Measurements from ENCODE around the gene ZFHX3. TPM values are rescaled to one million over a fixed set of nuclear protein-coding genes. Genes with fewer than 3 reads are reported as not detected.

ZFHX3 gene
- polyA plus RNA-seq, 1 donor (not counting 4 experiments of a cell fraction or from before 2014, with no cell fraction given) = 1.2 TPM

DNA sequence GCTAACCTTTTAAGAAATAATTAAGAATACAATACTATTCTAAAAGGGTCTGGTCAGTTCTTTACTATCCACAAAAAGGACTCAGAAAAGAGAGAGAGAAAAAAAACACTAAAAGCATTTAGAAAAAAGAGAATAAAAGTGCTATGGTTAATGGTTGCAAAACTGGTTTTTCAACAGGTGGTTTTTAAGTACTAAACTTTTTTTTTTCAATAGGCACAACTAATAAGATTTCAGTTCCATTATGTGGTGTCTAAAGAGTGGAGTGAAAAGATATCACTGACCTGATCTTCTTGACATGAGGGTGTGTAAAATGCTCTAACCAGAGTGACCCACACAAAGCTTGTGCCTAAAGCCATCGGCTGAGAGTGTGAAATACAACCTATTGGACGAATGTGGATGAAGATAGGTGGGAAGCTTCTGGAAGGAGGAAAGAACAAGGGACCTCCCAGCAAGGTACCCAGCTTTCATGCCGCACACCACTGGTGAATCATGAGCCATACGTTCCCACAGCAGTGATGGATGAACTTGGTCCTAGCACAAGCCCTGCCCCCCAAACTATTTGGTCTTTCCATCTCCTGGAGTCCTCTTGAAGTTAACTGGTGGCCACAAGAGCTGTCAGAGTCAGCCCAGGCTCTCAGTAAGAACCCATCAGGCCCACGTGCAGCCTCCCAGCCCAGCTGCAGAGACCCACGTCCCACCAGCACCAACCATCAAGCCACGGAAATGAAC is 103.0 kb downstream of the ZFHX3 start:
- TF ChIP-seq, protein P1, sequence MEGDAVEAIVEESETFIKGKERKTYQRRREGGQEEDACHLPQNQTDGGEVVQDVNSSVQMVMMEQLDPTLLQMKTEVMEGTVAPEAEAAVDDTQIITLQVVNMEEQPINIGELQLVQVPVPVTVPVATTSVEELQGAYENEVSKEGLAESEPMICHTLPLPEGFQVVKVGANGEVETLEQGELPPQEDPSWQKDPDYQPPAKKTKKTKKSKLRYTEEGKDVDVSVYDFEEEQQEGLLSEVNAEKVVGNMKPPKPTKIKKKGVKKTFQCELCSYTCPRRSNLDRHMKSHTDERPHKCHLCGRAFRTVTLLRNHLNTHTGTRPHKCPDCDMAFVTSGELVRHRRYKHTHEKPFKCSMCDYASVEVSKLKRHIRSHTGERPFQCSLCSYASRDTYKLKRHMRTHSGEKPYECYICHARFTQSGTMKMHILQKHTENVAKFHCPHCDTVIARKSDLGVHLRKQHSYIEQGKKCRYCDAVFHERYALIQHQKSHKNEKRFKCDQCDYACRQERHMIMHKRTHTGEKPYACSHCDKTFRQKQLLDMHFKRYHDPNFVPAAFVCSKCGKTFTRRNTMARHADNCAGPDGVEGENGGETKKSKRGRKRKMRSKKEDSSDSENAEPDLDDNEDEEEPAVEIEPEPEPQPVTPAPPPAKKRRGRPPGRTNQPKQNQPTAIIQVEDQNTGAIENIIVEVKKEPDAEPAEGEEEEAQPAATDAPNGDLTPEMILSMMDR (optimal IDR thresholded peaks at IDR 0.05 in 1 of 3, IDR thresholded peaks at IDR 0.05 in 1 of 3, conservative IDR thresholded peaks at IDR 0.05 in 1 of 3; ENCODE audit: extremely low read depth in 1 of 3, insufficient read depth in 2 of 3, low read length in 3 of 3) = no peak
- TF ChIP-seq EZH2 (IDR thresholded peaks at IDR 0.05; ENCODE audit: low read length) = no peak
- Histone ChIP-seq H4K20me1 (ENCODE audit: control insufficient read depth, extremely low read depth, insufficient read depth, low read length) (peaks cover 3% of the 10 kb centered on the region), H3K27ac (ENCODE audit: control insufficient read depth, insufficient read depth, low read length) (no peak overlapping the region), H3K4me3 (ENCODE audit: control insufficient read depth in 2 of 3, extremely low read depth in 1 of 3, insufficient read depth in 2 of 3, low read depth in 1 of 3, low read length in 3 of 3) (no peak overlapping the region), H3K9me3 (ENCODE audit: control insufficient read depth, low read depth, low read length) (no peaks in the 10 kb centered on the region), H3K9ac (ENCODE audit: control insufficient read depth, extremely low read depth, insufficient read depth, low read length) (no peak overlapping the region), H2AFZ (ENCODE audit: control insufficient read depth, low read length) (no peak overlapping the region), H3K79me2 (ENCODE audit: control insufficient read depth, insufficient read depth, low read length) (no peaks in the 10 kb centered on the region), H3K4me1 (ENCODE audit: control insufficient read depth, extremely low read depth, insufficient read depth, low read length) (no peaks in the 10 kb centered on the region), H3K9me1 (ENCODE audit: control insufficient read depth, extremely low read depth, insufficient read depth, low read length) (no peaks in the 10 kb centered on the region), H3K27me3 (ENCODE audit: control insufficient read depth, extremely low read depth, insufficient read depth, low read length) (no peaks in the 10 kb centered on the region), H3K36me3 (ENCODE audit: control insufficient read depth in 2 of 2, extremely low read depth in 1 of 2, insufficient read depth in 2 of 2, low read length in 2 of 2) (no peaks in the 10 kb centered on the region), H3K4me2 (ENCODE audit: control insufficient read depth, extremely low read depth, insufficient read depth, low read depth, low read length) (no peak overlapping the region)
- FAIRE-seq = no peak
- DNase-seq (ENCODE audit: low read depth, low spot score) = no peak
- dilution Hi-C loops (cut with MboI; ENCODE audit: extremely low pct_ligation_motif_present, low sequenced_read_pairs) = no loop called here

DNA sequence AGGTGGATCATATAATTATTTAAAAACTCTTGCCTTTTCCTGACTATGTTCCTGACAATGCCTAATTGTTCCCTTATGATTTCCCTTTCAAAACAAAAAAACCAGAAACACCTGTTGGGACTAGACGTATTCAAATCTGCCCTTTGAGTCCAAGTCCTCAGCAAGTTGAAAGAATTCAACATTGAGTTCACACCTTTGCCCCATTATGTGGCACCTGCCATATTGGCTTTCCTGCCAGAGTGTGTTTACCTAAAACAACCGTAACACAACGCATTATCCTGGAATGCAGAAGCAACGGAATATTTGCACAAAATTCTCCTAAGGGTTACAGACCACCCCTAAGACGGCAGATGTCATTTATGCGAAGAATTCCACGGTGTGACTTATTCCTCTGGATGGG is 105.9 kb downstream of the ZFHX3 start:
- no peak overlapping the region for H2AFZ ChIP-seq (ENCODE audit: control insufficient read depth, low read length)
- H3K4me2 ChIP-seq (ENCODE audit: control insufficient read depth, extremely low read depth, insufficient read depth, low read depth, low read length) = no peak overlapping the region
- H3K9me3 ChIP-seq (ENCODE audit: control insufficient read depth, low read depth, low read length) = no peaks in the 10 kb centered on the region
- H3K4me3 ChIP-seq (ENCODE audit: control insufficient read depth in 2 of 3, extremely low read depth in 1 of 3, insufficient read depth in 2 of 3, low read depth in 1 of 3, low read length in 3 of 3) = no peak overlapping the region
- H3K79me2 ChIP-seq (ENCODE audit: control insufficient read depth, insufficient read depth, low read length) = no peaks in the 10 kb centered on the region
- TF ChIP-seq, protein P1 (optimal IDR thresholded peaks at IDR 0.05 in 1 of 3, IDR thresholded peaks at IDR 0.05 in 1 of 3, conservative IDR thresholded peaks at IDR 0.05 in 1 of 3; ENCODE audit: extremely low read depth in 1 of 3, insufficient read depth in 2 of 3, low read length in 3 of 3) = no peak
- no peak for TF ChIP-seq EZH2 (IDR thresholded peaks at IDR 0.05; ENCODE audit: low read length)
- H3K27ac ChIP-seq (ENCODE audit: control insufficient read depth, insufficient read depth, low read length) = no peak overlapping the region
- H3K27me3 ChIP-seq (ENCODE audit: control insufficient read depth, extremely low read depth, insufficient read depth, low read length) = no peaks in the 10 kb centered on the region
- H3K9me1 ChIP-seq (ENCODE audit: control insufficient read depth, extremely low read depth, insufficient read depth, low read length) = no peaks in the 10 kb centered on the region
- H4K20me1 ChIP-seq (ENCODE audit: control insufficient read depth, extremely low read depth, insufficient read depth, low read length) = peaks cover 8% of the 10 kb centered on the region
- no peaks in the 10 kb centered on the region for H3K36me3 ChIP-seq (ENCODE audit: control insufficient read depth in 2 of 2, extremely low read depth in 1 of 2, insufficient read depth in 2 of 2, low read length in 2 of 2)
- DNase-seq (ENCODE audit: low read depth, low spot score) = no peak
- H3K4me1 ChIP-seq (ENCODE audit: control insufficient read depth, extremely low read depth, insufficient read depth, low read length) = peaks cover 6% of the 10 kb centered on the region
- FAIRE-seq = no peak
- no peak overlapping the region for H3K9ac ChIP-seq (ENCODE audit: control insufficient read depth, extremely low read depth, insufficient read depth, low read length)
- dilution Hi-C loops (cut with MboI; ENCODE audit: extremely low pct_ligation_motif_present, low sequenced_read_pairs) = no loop called here
